ENCODE measurements around the gene NTRK3.

GRCh38 chr15:88252441-88252840, 4.1 kb downstream of the NTRK3 start:
- TF ChIP-seq CTCF (IDR thresholded peaks at IDR 0.05) = no peak
- no peak for TF ChIP-seq POLR2A (IDR thresholded peaks at IDR 0.05)
